ENCODE data around the gene KCNH4.

DNA sequence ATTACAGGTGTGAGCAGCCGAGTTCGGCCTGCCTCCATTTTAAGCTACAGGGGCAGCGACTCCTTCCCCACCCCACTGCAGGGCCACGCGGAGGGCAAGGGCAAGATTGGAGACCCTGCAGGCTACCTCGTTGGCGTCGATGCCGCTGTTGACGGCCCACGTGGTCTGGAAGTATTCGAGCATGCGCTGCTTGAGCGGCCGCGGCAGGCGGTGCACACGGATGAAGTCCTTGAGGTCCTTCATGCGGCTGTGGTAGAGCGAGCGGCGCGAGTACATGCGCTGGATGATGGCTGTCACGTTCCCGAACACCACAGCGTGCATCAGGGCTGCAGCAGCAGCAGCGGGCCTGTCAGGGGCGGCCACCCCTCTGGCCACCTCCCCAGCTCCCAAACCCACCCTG is 11.6 kb downstream of the KCNH4 start:
- TF ChIP-seq, protein P1, sequence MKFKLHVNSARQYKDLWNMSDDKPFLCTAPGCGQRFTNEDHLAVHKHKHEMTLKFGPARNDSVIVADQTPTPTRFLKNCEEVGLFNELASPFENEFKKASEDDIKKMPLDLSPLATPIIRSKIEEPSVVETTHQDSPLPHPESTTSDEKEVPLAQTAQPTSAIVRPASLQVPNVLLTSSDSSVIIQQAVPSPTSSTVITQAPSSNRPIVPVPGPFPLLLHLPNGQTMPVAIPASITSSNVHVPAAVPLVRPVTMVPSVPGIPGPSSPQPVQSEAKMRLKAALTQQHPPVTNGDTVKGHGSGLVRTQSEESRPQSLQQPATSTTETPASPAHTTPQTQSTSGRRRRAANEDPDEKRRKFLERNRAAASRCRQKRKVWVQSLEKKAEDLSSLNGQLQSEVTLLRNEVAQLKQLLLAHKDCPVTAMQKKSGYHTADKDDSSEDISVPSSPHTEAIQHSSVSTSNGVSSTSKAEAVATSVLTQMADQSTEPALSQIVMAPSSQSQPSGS (CRISPR knock-in tag; IDR thresholded peaks at IDR 0.05; ENCODE audit: borderline replicate concordance, low read depth) = no peak
- no peak for TF ChIP-seq ETV6 (CRISPR knock-in tag; IDR thresholded peaks at IDR 0.05)
- TF ChIP-seq, protein P2, sequence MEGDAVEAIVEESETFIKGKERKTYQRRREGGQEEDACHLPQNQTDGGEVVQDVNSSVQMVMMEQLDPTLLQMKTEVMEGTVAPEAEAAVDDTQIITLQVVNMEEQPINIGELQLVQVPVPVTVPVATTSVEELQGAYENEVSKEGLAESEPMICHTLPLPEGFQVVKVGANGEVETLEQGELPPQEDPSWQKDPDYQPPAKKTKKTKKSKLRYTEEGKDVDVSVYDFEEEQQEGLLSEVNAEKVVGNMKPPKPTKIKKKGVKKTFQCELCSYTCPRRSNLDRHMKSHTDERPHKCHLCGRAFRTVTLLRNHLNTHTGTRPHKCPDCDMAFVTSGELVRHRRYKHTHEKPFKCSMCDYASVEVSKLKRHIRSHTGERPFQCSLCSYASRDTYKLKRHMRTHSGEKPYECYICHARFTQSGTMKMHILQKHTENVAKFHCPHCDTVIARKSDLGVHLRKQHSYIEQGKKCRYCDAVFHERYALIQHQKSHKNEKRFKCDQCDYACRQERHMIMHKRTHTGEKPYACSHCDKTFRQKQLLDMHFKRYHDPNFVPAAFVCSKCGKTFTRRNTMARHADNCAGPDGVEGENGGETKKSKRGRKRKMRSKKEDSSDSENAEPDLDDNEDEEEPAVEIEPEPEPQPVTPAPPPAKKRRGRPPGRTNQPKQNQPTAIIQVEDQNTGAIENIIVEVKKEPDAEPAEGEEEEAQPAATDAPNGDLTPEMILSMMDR (IDR thresholded peaks at IDR 0.05) = no peak
- TF ChIP-seq, protein P3, sequence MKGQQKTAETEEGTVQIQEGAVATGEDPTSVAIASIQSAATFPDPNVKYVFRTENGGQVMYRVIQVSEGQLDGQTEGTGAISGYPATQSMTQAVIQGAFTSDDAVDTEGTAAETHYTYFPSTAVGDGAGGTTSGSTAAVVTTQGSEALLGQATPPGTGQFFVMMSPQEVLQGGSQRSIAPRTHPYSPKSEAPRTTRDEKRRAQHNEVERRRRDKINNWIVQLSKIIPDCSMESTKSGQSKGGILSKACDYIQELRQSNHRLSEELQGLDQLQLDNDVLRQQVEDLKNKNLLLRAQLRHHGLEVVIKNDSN (CRISPR knock-in tag; IDR thresholded peaks at IDR 0.05) = no peak
- TF ChIP-seq, protein P4, sequence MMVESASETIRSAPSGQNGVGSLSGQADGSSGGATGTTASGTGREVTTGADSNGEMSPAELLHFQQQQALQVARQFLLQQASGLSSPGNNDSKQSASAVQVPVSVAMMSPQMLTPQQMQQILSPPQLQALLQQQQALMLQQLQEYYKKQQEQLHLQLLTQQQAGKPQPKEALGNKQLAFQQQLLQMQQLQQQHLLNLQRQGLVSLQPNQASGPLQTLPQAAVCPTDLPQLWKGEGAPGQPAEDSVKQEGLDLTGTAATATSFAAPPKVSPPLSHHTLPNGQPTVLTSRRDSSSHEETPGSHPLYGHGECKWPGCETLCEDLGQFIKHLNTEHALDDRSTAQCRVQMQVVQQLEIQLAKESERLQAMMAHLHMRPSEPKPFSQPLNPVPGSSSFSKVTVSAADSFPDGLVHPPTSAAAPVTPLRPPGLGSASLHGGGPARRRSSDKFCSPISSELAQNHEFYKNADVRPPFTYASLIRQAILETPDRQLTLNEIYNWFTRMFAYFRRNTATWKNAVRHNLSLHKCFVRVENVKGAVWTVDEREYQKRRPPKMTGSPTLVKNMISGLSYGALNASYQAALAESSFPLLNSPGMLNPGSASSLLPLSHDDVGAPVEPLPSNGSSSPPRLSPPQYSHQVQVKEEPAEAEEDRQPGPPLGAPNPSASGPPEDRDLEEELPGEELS (CRISPR knock-in tag; IDR thresholded peaks at IDR 0.05) = no peak
- TF ChIP-seq, protein P5, sequence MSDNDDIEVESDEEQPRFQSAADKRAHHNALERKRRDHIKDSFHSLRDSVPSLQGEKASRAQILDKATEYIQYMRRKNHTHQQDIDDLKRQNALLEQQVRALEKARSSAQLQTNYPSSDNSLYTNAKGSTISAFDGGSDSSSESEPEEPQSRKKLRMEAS (CRISPR knock-in tag; IDR thresholded peaks at IDR 0.05) = no peak
- TF ChIP-seq SMAD4 (CRISPR knock-in tag; IDR thresholded peaks at IDR 0.05) = no peak
- TF ChIP-seq, protein P6, sequence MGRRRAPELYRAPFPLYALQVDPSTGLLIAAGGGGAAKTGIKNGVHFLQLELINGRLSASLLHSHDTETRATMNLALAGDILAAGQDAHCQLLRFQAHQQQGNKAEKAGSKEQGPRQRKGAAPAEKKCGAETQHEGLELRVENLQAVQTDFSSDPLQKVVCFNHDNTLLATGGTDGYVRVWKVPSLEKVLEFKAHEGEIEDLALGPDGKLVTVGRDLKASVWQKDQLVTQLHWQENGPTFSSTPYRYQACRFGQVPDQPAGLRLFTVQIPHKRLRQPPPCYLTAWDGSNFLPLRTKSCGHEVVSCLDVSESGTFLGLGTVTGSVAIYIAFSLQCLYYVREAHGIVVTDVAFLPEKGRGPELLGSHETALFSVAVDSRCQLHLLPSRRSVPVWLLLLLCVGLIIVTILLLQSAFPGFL (CRISPR knock-in tag; IDR thresholded peaks at IDR 0.05; ENCODE audit: borderline replicate concordance) = no peak
- TF ChIP-seq ZBTB21 (CRISPR knock-in tag; IDR thresholded peaks at IDR 0.05; ENCODE audit: borderline replicate concordance) = no peak

Data from WTC11 (cell line).